Peyer's patch (tissue), 4 donors: Measurements from ENCODE around the gene ANO8. TPM values are rescaled to one million over a fixed set of nuclear protein-coding genes. Genes with fewer than 3 reads are reported as not detected.

Experiments used
- DNase-seq, 3 donors: peaks; one replicate each; pipeline ENCODE4 v3.0.0-alpha.2; 2017 to 2019
- H3K27ac ChIP-seq, 4 donors: fragments of 200-600 bp; sonication (generic); one replicate each; pipeline ENCODE4 v1.5.1; 2016 to 2019
- H3K27me3 ChIP-seq, 2 donors: fragments of 200-600 bp; sonication (generic); one replicate each; pipeline ENCODE4 v1.5.1; 2019
- H3K36me3 ChIP-seq, 3 donors: fragments of 200-600 bp; sonication (generic); one replicate each; pipeline ENCODE4 v1.5.1; 2016 to 2019
- H3K4me1 ChIP-seq, 4 donors: fragments of 200-600 bp; sonication (generic); one replicate each; pipeline ENCODE4 v1.5.1; 2016 to 2019
- H3K4me3 ChIP-seq, 4 donors: fragments of 200-600 bp; sonication (generic); 1 replicate in 3 of 4; 2 replicates in 1 of 4; pipeline ENCODE4 v1.5.1; 2016 to 2019; ENCODE audit warnings: mild to moderate bottlenecking in 1 of 4
- H3K9me3 ChIP-seq, 4 donors: fragments of 200-600 bp; sonication (generic); one replicate each; pipeline ENCODE4 v1.5.1; 2016 to 2019; ENCODE audit warnings: mild to moderate bottlenecking in 1 of 4
- CTCF ChIP-seq, 6 experiments: fragments of 450-650 bp in 4 of 6; fragments of 200-600 bp in 2 of 6; sonication (generic) in 1 of 6; IDR thresholded peaks; one replicate each; pipeline ENCODE4 v1.5.1; 2017 to 2019; ENCODE audit warnings: antibody characterized with exemption in 6 of 6, mild to moderate bottlenecking in 3 of 6, moderate library complexity in 1 of 6
- POLR2A ChIP-seq, 2 donors: fragments of 450-650 bp; IDR thresholded peaks; one replicate each; pipeline ENCODE4 v1.5.1; 2017; ENCODE audit warnings: antibody characterized with exemption in 2 of 2, mild to moderate bottlenecking in 2 of 2, moderate library complexity in 2 of 2
- total RNA-seq, 4 donors: library from RNA; depleted of rRNA; stranded (reverse); fragments of >200 nt; gene quantifications; one replicate each; pipeline ENCODE4 v1.1.0, GENCODE V29; 2016

Gene ANO8
- total RNA-seq, 4 donors from 2014 or later, result 10.3 to 18.9 (median 16.0) TPM

GRCh38 chr19:17341845-17342244 is 7.2 kb upstream of the ANO8 start:
- no peak for DNase-seq
- H3K36me3 ChIP-seq, result no peaks in the 10 kb centered on the region
- H3K27ac ChIP-seq, result no peak overlapping the region
- TF ChIP-seq POLR2A (IDR thresholded peaks at IDR 0.05) (no peak), CTCF (IDR thresholded peaks at IDR 0.05) (no peak)
- H3K4me1 ChIP-seq, result peaks cover 0 to 15% (median 6%) of the 10 kb centered on the region in 4 donors
- no peak overlapping the region for H3K4me3 ChIP-seq
- no peaks in the 10 kb centered on the region for H3K9me3 ChIP-seq
- no peaks in the 10 kb centered on the region for H3K27me3 ChIP-seq

- Histone ChIP-seq H3K27me3 (no peaks in the 10 kb centered on the region), H3K9me3 (no peaks in the 10 kb centered on the region), H3K27ac (no peak overlapping the region), H3K4me3 (no peak overlapping the region), H3K4me1 (peaks cover 0 to 11% (median 6%) of the 10 kb centered on the region in 4 donors), H3K36me3 (no peaks in the 10 kb centered on the region)
- no peak for DNase-seq
- no peak for TF ChIP-seq POLR2A (IDR thresholded peaks at IDR 0.05)
Observed at GRCh38 chr19:17341386-17341785, 6.7 kb upstream of the ANO8 start.

GRCh38 chr19:17340871-17341357 is 6.3 kb upstream of the ANO8 start:
- H3K36me3 ChIP-seq, result no peaks in the 10 kb centered on the region
- H3K9me3 ChIP-seq, result no peaks in the 10 kb centered on the region
- peak overlapping the region in 1 of 4 donors; percentile 38 for H3K4me3 ChIP-seq
- H3K27ac ChIP-seq, result peak overlapping the region in 1 of 4 donors; percentile 59
- H3K27me3 ChIP-seq, result no peaks in the 10 kb centered on the region
- TF ChIP-seq CTCF (IDR thresholded peaks at IDR 0.05), result no peak
- no peak for TF ChIP-seq POLR2A (IDR thresholded peaks at IDR 0.05)
- DNase-seq, result no peak
- peaks cover 0 to 10% (median 6%) of the 10 kb centered on the region in 4 donors for H3K4me1 ChIP-seq

GRCh38 chr19:17340302-17340870 is 5.7 kb upstream of the ANO8 start:
- Histone ChIP-seq H3K4me1 (peaks cover under 1 to 15% (median 6%) of the 10 kb centered on the region in 4 donors), H3K9me3 (no peaks in the 10 kb centered on the region), H3K36me3 (no peaks in the 10 kb centered on the region), H3K27ac (peak overlapping the region in 1 of 4 donors; percentile 59), H3K4me3 (peak overlapping the region in 1 of 4 donors; percentile 38), H3K27me3 (no peaks in the 10 kb centered on the region)
- peak in 3 of 6 experiments; percentile 42 to 48 (median 44) for TF ChIP-seq CTCF (IDR thresholded peaks at IDR 0.05)
- TF ChIP-seq POLR2A (IDR thresholded peaks at IDR 0.05), result no peak
- DNase-seq, result peak in 2 of 3 donors; percentile 87 to 90

- DNase-seq, result no peak
Observed at GRCh38 chr19:17339088-17339741, 4.6 kb upstream of the ANO8 start.

GRCh38 chr19:17338433-17339078 is 3.9 kb upstream of the ANO8 start:
- no peaks in the 10 kb centered on the region for H3K9me3 ChIP-seq
- TF ChIP-seq POLR2A (IDR thresholded peaks at IDR 0.05), result no peak
- no peak for TF ChIP-seq CTCF (IDR thresholded peaks at IDR 0.05)
- H3K4me3 ChIP-seq, result peak overlapping the region in 2 of 4 donors; percentile 55 to 69
- H3K4me1 ChIP-seq, result peaks cover 5 to 28% (median 13%) of the 10 kb centered on the region in 4 donors
- H3K27ac ChIP-seq, result no peak overlapping the region
- DNase-seq, result no peak
- no peaks in the 10 kb centered on the region for H3K36me3 ChIP-seq
- H3K27me3 ChIP-seq, result no peaks in the 10 kb centered on the region

More at GRCh38 chr19:17339088-17339741, 4.6 kb upstream of the ANO8 start:
- Histone ChIP-seq H3K27me3 (no peaks in the 10 kb centered on the region), H3K9me3 (no peaks in the 10 kb centered on the region), H3K4me3 (no peak overlapping the region), H3K4me1 (peaks cover 4 to 21% (median 8%) of the 10 kb centered on the region in 4 donors), H3K27ac (no peak overlapping the region), H3K36me3 (no peaks in the 10 kb centered on the region)
- no peak for TF ChIP-seq POLR2A (IDR thresholded peaks at IDR 0.05)
